ENCODE data around the gene BGN. TPM values are rescaled to one million over a fixed set of nuclear protein-coding genes. Genes with fewer than 3 reads are reported as not detected.

The BGN gene
- total RNA-seq, 1 experiment from 2014 or later: 0.33 TPM

DNA sequence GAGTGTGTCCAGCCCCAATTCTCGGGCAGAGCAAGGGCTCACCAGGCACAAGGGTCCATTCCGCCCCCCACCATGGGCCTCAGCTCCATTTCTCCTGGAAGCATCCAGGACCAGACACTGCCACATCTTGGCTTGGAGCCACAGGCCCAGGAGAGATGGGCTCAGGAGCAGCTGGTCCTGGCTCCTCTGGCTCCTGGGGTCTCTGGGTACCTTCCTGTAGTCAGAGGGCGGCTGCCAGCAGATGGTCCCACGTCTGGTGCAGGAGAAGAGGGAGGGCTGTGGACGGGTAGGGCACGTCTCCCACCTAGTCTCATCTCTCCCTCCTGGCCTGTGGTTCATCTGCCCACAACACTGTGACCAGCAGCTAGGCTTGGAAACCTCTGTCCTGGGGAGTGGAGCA, 30.7 kb downstream of the BGN start:
- Histone ChIP-seq H3K4me2 (no peak overlapping the region), H3K79me2 (ENCODE audit: low read depth) (no peaks in the 10 kb centered on the region), H3K4me1 (replicated peaks; ENCODE audit: insufficient read depth) (no peaks in the 10 kb centered on the region), H3K36me3 (ENCODE audit: low read depth) (no peaks in the 10 kb centered on the region), H3K27me3 (ENCODE audit: insufficient read depth, low read depth) (peaks cover 35% of the 10 kb centered on the region), H3F3A (ENCODE audit: insufficient read depth, low read depth) (no peaks in the 10 kb centered on the region), H3K9me2 (ENCODE audit: insufficient read depth) (no peaks in the 10 kb centered on the region), H2AFZ (no peak overlapping the region), H3K9me3 (ENCODE audit: insufficient read depth, low read depth) (no peaks in the 10 kb centered on the region), H4K20me1 (ENCODE audit: insufficient read depth) (no peaks in the 10 kb centered on the region), H3K27ac (no peak overlapping the region), H3K4me3 (no peak overlapping the region)
- TF ChIP-seq EZH2 (IDR thresholded peaks at IDR 0.05; ENCODE audit: low read depth): no peak
- TF ChIP-seq, protein P1, sequence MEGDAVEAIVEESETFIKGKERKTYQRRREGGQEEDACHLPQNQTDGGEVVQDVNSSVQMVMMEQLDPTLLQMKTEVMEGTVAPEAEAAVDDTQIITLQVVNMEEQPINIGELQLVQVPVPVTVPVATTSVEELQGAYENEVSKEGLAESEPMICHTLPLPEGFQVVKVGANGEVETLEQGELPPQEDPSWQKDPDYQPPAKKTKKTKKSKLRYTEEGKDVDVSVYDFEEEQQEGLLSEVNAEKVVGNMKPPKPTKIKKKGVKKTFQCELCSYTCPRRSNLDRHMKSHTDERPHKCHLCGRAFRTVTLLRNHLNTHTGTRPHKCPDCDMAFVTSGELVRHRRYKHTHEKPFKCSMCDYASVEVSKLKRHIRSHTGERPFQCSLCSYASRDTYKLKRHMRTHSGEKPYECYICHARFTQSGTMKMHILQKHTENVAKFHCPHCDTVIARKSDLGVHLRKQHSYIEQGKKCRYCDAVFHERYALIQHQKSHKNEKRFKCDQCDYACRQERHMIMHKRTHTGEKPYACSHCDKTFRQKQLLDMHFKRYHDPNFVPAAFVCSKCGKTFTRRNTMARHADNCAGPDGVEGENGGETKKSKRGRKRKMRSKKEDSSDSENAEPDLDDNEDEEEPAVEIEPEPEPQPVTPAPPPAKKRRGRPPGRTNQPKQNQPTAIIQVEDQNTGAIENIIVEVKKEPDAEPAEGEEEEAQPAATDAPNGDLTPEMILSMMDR (conservative IDR thresholded peaks at IDR 0.05): no peak
- no peak for DNase-seq
- POLR2A ChIA-PET (ENCODE audit: unreplicated experiment): no interaction called here
- CTCF ChIA-PET: no interaction called here
- BruUV-seq (replicated peaks): no TSS peak
- intact Hi-C loops (cut with micrococcal nuclease; ENCODE audit: unreplicated experiment): no loop called here

- BruUV-seq (replicated peaks): no TSS peak
- Histone ChIP-seq H3K4me1 (replicated peaks; ENCODE audit: insufficient read depth) (no peaks in the 10 kb centered on the region), H3F3A (ENCODE audit: insufficient read depth, low read depth) (no peaks in the 10 kb centered on the region)
These were observed 31.3 kb downstream of the BGN start for GRCh38 chrX:153526042-153526441.

GRCh38 chrX:153526801-153527200, 32.0 kb downstream of the BGN start:
- TF ChIP-seq EZH2 (IDR thresholded peaks at IDR 0.05; ENCODE audit: low read depth): no peak
- TF ChIP-seq, protein P1 (conservative IDR thresholded peaks at IDR 0.05): no peak
- CTCF ChIA-PET: no interaction called here

More at GRCh38 chrX:153526042-153526441, 31.3 kb downstream of the BGN start:
- H4K20me1 ChIP-seq (ENCODE audit: insufficient read depth): no peaks in the 10 kb centered on the region
- no peaks in the 10 kb centered on the region for H3K9me2 ChIP-seq (ENCODE audit: insufficient read depth)
- CTCF ChIA-PET: no interaction called here
- no peak overlapping the region for H3K27ac ChIP-seq
- peaks cover 29% of the 10 kb centered on the region for H3K27me3 ChIP-seq (ENCODE audit: insufficient read depth, low read depth)
- no peak for DNase-seq
- no peaks in the 10 kb centered on the region for H3K36me3 ChIP-seq (ENCODE audit: low read depth)
- no peak overlapping the region for H3K4me2 ChIP-seq
- POLR2A ChIA-PET (ENCODE audit: unreplicated experiment): no interaction called here
- intact Hi-C loops (cut with micrococcal nuclease; ENCODE audit: unreplicated experiment): no loop called here
- TF ChIP-seq EZH2 (IDR thresholded peaks at IDR 0.05; ENCODE audit: low read depth): no peak
- TF ChIP-seq, protein P1 (conservative IDR thresholded peaks at IDR 0.05): no peak
- H3K4me3 ChIP-seq: no peak overlapping the region
- H3K9me3 ChIP-seq (ENCODE audit: insufficient read depth, low read depth): no peaks in the 10 kb centered on the region
- H2AFZ ChIP-seq: no peak overlapping the region
- no peaks in the 10 kb centered on the region for H3K79me2 ChIP-seq (ENCODE audit: low read depth)

More at GRCh38 chrX:153526801-153527200, 32.0 kb downstream of the BGN start:
- H3K27ac ChIP-seq: no peak overlapping the region
- H3K27me3 ChIP-seq (ENCODE audit: insufficient read depth, low read depth): peaks cover 27% of the 10 kb centered on the region
- DNase-seq: no peak
- no peaks in the 10 kb centered on the region for H4K20me1 ChIP-seq (ENCODE audit: insufficient read depth)
- no peaks in the 10 kb centered on the region for H3K36me3 ChIP-seq (ENCODE audit: low read depth)
- no peaks in the 10 kb centered on the region for H3K9me3 ChIP-seq (ENCODE audit: insufficient read depth, low read depth)
- no peaks in the 10 kb centered on the region for H3K79me2 ChIP-seq (ENCODE audit: low read depth)
- no peaks in the 10 kb centered on the region for H3K9me2 ChIP-seq (ENCODE audit: insufficient read depth)
- BruUV-seq (replicated peaks): no TSS peak
- no peak overlapping the region for H2AFZ ChIP-seq
- intact Hi-C loops (cut with micrococcal nuclease; ENCODE audit: unreplicated experiment): no loop called here
- H3K4me3 ChIP-seq: no peak overlapping the region
- no peaks in the 10 kb centered on the region for H3K4me1 ChIP-seq (replicated peaks; ENCODE audit: insufficient read depth)
- no peaks in the 10 kb centered on the region for H3F3A ChIP-seq (ENCODE audit: insufficient read depth, low read depth)
- no peak overlapping the region for H3K4me2 ChIP-seq
- POLR2A ChIA-PET (ENCODE audit: unreplicated experiment): no interaction called here
